Parathyroid adenoma (tissue), 2 donors: ENCODE measurements around the gene IRAG1.
A peak's percentile ranks its signal among the peaks of the same experiment; 100 is the strongest.

Experiments used
- H2AFZ ChIP-seq: fragments of 300-600 bp; sonication (generic); one replicate; pipeline ENCODE4 v1.7.0; 2017; ENCODE audit warnings: antibody characterized with exemption, mild to moderate bottlenecking
- H3K27ac ChIP-seq: fragments of 300-600 bp; sonication (generic); one replicate; pipeline ENCODE4 v1.7.0; 2017
- H3K27me3 ChIP-seq: fragments of 300-600 bp; sonication (generic); one replicate; pipeline ENCODE4 v1.7.0; 2017; ENCODE audit warnings: low read length; ENCODE audit not compliant: control insufficient read depth, insufficient read depth
- H3K36me3 ChIP-seq: fragments of 300-600 bp; sonication (generic); one replicate; pipeline ENCODE4 v1.7.0; 2017; ENCODE audit warnings: low read length; ENCODE audit not compliant: control insufficient read depth, insufficient read depth
- H3K4me1 ChIP-seq: fragments of 300-600 bp; sonication (generic); one replicate; pipeline ENCODE4 v1.7.0; 2017; ENCODE audit warnings: control low read depth
- H3K4me2 ChIP-seq: fragments of 300-600 bp; sonication (generic); one replicate; pipeline ENCODE4 v1.7.0; 2017; ENCODE audit warnings: low read length
- H3K4me3 ChIP-seq: fragments of 300-600 bp; sonication (generic); one replicate; pipeline ENCODE4 v1.7.0; 2017; ENCODE audit warnings: low read depth, low read length
- H3K79me2 ChIP-seq: fragments of 300-600 bp; sonication (generic); one replicate; pipeline ENCODE4 v1.7.0; 2017; ENCODE audit warnings: control low read depth
- H3K9ac ChIP-seq: fragments of 300-600 bp; sonication (generic); one replicate; pipeline ENCODE4 v1.7.0; 2017; ENCODE audit warnings: mild to moderate bottlenecking
- H3K9me3 ChIP-seq: fragments of 300-600 bp; sonication (generic); one replicate; pipeline ENCODE4 v1.7.0; 2017; ENCODE audit warnings: low read length; ENCODE audit not compliant: control insufficient read depth
- CTCF ChIP-seq: fragments of 300-600 bp; sonication (generic); IDR thresholded peaks from one replicate; pipeline ENCODE4 v1.7.0; 2017; ENCODE audit warnings: antibody characterized with exemption, mild to moderate bottlenecking
- donor health status: primary hyperparathyroidism.

IRAG1 gene

GRCh38 chr11:10708131-10708530 is 14.6 kb upstream of the IRAG1 start:
- H3K27me3 ChIP-seq = no peaks in the 10 kb centered on the region
- no peak overlapping the region for H3K4me3 ChIP-seq
- H3K36me3 ChIP-seq = no peaks in the 10 kb centered on the region
- no peak overlapping the region for H2AFZ ChIP-seq
- H3K9me3 ChIP-seq = no peaks in the 10 kb centered on the region
- H3K9ac ChIP-seq = no peak overlapping the region
- no peak overlapping the region for H3K27ac ChIP-seq
- no peak overlapping the region for H3K4me2 ChIP-seq
- peaks cover 11% of the 10 kb centered on the region for H3K4me1 ChIP-seq
- TF ChIP-seq CTCF = no peak
- H3K79me2 ChIP-seq = no peaks in the 10 kb centered on the region

GRCh38 chr11:10701982-10702381 is 8.4 kb upstream of the IRAG1 start:
- Histone ChIP-seq H2AFZ (no peak overlapping the region), H3K27ac (no peak overlapping the region), H3K4me2 (no peak overlapping the region), H3K9me3 (no peaks in the 10 kb centered on the region), H3K4me1 (no peaks in the 10 kb centered on the region), H3K9ac (no peak overlapping the region), H3K4me3 (no peak overlapping the region), H3K79me2 (no peaks in the 10 kb centered on the region), H3K27me3 (no peaks in the 10 kb centered on the region), H3K36me3 (no peaks in the 10 kb centered on the region)
- TF ChIP-seq CTCF = no peak

- no peaks in the 10 kb centered on the region for H3K79me2 ChIP-seq
- no peak for TF ChIP-seq CTCF
Observed at GRCh38 chr11:10699072-10699471, 5.5 kb upstream of the IRAG1 start.

GRCh38 chr11:10697323-10697620 is 3.7 kb upstream of the IRAG1 start:
- H3K4me2 ChIP-seq = no peak overlapping the region
- TF ChIP-seq CTCF = no peak
- H2AFZ ChIP-seq = no peak overlapping the region
- no peaks in the 10 kb centered on the region for H3K27me3 ChIP-seq
- no peaks in the 10 kb centered on the region for H3K79me2 ChIP-seq
- H3K4me1 ChIP-seq = no peaks in the 10 kb centered on the region
- no peaks in the 10 kb centered on the region for H3K36me3 ChIP-seq
- H3K9me3 ChIP-seq = no peaks in the 10 kb centered on the region
- H3K27ac ChIP-seq = peak overlapping the region; percentile 47
- no peak overlapping the region for H3K4me3 ChIP-seq
- H3K9ac ChIP-seq = no peak overlapping the region

More at GRCh38 chr11:10699072-10699471, 5.5 kb upstream of the IRAG1 start:
- no peaks in the 10 kb centered on the region for H3K36me3 ChIP-seq
- no peaks in the 10 kb centered on the region for H3K4me1 ChIP-seq
- no peaks in the 10 kb centered on the region for H3K27me3 ChIP-seq
- H3K9ac ChIP-seq = no peak overlapping the region
- H3K9me3 ChIP-seq = no peaks in the 10 kb centered on the region
- H3K27ac ChIP-seq = no peak overlapping the region
- no peak overlapping the region for H3K4me3 ChIP-seq
- no peak overlapping the region for H2AFZ ChIP-seq
- H3K4me2 ChIP-seq = no peak overlapping the region

GRCh38 chr11:10696468-10697322 is 3.1 kb upstream of the IRAG1 start:
- Histone ChIP-seq H3K4me1 (no peaks in the 10 kb centered on the region), H3K4me2 (no peak overlapping the region), H3K27me3 (no peaks in the 10 kb centered on the region), H3K36me3 (no peaks in the 10 kb centered on the region), H3K9me3 (no peaks in the 10 kb centered on the region), H2AFZ (no peak overlapping the region), H3K4me3 (no peak overlapping the region), H3K9ac (no peak overlapping the region), H3K27ac (peak overlapping the region; percentile 47), H3K79me2 (no peaks in the 10 kb centered on the region)
- no peak for TF ChIP-seq CTCF
